MM.1S (cell line): ENCODE data around the gene GPC1.

Experiments
- CTCF ChIP-seq: fragments of 300-600 bp; sonication (generic); IDR thresholded peaks from 2 replicates; pipeline ENCODE4 v1.5.1; 2016; ENCODE audit warnings: antibody characterized with exemption, low read length, mixed read lengths
- EZH2phosphoT487 ChIP-seq: fragments of 300-600 bp; sonication (generic); IDR thresholded peaks from 2 replicates; pipeline ENCODE4 v1.6.1; 2018; ENCODE audit warnings: antibody characterized with exemption, low read length

GRCh38 chr2:240405133-240405532 is 30.3 kb upstream of the GPC1 start:
- TF ChIP-seq CTCF, result no peak
- TF ChIP-seq EZH2phosphoT487, result no peak
